Sigmoid colon (tissue), 7 donors: ENCODE data around the gene TMEM223. TPM values are rescaled to one million over a fixed set of nuclear protein-coding genes. Genes with fewer than 3 reads are reported as not detected.
A peak's percentile ranks its signal among the peaks of the same experiment; 100 is the strongest.
"Not testable (repeated sequence)": the region's sequence is repeated elsewhere in the genome, so short reads cannot be mapped to it uniquely, and the experiment has no call there.

ENCODE experiments used
- DNase-seq: peaks from one replicate; pipeline ENCODE4 v3.0.0-alpha.2; 2019
- H3K27ac ChIP-seq, 4 donors: fragments of 200-600 bp; sonication (generic); one replicate each; pipeline ENCODE4 v1.5.1; 2016 to 2019; ENCODE audit warnings: mild to moderate bottlenecking in 1 of 4
- H3K27me3 ChIP-seq, 3 donors: fragments of 200-600 bp; sonication (generic); one replicate each; pipeline ENCODE4 v1.5.1; 2019; ENCODE audit warnings: mild to moderate bottlenecking in 1 of 3
- H3K36me3 ChIP-seq, 4 donors: fragments of 200-600 bp; sonication (generic); one replicate each; pipeline ENCODE4 v1.5.1; 2016 to 2019
- H3K4me1 ChIP-seq, 4 donors: fragments of 200-600 bp; sonication (generic); one replicate each; pipeline ENCODE4 v1.5.1; 2017 to 2019
- H3K4me3 ChIP-seq, 4 donors: fragments of 200-600 bp; sonication (generic); one replicate each; pipeline ENCODE4 v1.5.1; 2017 to 2019; ENCODE audit warnings: mild to moderate bottlenecking in 2 of 4, moderate library complexity in 1 of 4
- H3K9me3 ChIP-seq, 4 donors: fragments of 200-600 bp in 3 of 4; sonication (generic) in 3 of 4; one replicate each; pipeline versions ENCODE4 v1.5.1 to v1.6.1; 2013 to 2019
- EP300 ChIP-seq, 4 donors: sonication (generic); formaldehyde crosslinking; IDR thresholded peaks; one replicate each; pipeline ENCODE4 v1.6.1; 2017; ENCODE audit warnings: antibody characterized with exemption in 4 of 4
- POLR2A ChIP-seq, 2 donors: fragments of 450-650 bp; IDR thresholded peaks; one replicate each; pipeline ENCODE4 v1.6.1; 2016; ENCODE audit warnings: antibody characterized with exemption in 2 of 2, mild to moderate bottlenecking in 2 of 2, moderate library complexity in 2 of 2
- POLR2AphosphoS5 ChIP-seq, 4 donors: sonication (generic); formaldehyde crosslinking; IDR thresholded peaks; one replicate each; pipeline ENCODE4 v1.6.1; 2017; ENCODE audit warnings: antibody characterized with exemption in 4 of 4
- WGBS, 2 donors: extraction: QIAGEN DNeasy Blood & Tissue Kit; methylation state at CpG; one replicate each; pipeline ENCODE4 v1.1.7; 2013; 5-methylcytosine and 5-hydroxymethylcytosine counted together
- intact Hi-C: fragments of 100-400 bp; cut with DNase I; formaldehyde crosslinking; loops from one replicate; pipeline ENCODE4 v1.15.1; 2023
- polyA plus RNA-seq, 3 donors: library from polyadenylated mRNA; stranded (reverse); fragments of 200-250 nt; gene quantifications; one replicate each; pipeline ENCODE4 v1.2.3, GENCODE V29; 2013
- total RNA-seq, 4 donors: library from RNA; depleted of rRNA; stranded (reverse); fragments of >200 nt; gene quantifications; one replicate each; pipeline ENCODE4 v1.1.0, GENCODE V29; 2016
- TF ChIP-seq, protein P1 (sequence below), 4 experiments: fragments of 450-650 bp in 3 of 4; fragments of 200-600 bp in 1 of 4; IDR thresholded peaks; one replicate each; pipeline ENCODE4 v1.5.1; 2016 to 2019; ENCODE audit warnings: antibody characterized with exemption in 4 of 4, mild to moderate bottlenecking in 3 of 4, moderate library complexity in 2 of 4
- donor health status: healthy with polysubstance abuse.
- donor health status: Bipolar disorder and iron deficiency.
- donor health status: healthy.

TMEM223 gene
- total and polyA plus RNA-seq, 7 donors: 9.0 to 30.9 (median 22.1) TPM

DNA sequence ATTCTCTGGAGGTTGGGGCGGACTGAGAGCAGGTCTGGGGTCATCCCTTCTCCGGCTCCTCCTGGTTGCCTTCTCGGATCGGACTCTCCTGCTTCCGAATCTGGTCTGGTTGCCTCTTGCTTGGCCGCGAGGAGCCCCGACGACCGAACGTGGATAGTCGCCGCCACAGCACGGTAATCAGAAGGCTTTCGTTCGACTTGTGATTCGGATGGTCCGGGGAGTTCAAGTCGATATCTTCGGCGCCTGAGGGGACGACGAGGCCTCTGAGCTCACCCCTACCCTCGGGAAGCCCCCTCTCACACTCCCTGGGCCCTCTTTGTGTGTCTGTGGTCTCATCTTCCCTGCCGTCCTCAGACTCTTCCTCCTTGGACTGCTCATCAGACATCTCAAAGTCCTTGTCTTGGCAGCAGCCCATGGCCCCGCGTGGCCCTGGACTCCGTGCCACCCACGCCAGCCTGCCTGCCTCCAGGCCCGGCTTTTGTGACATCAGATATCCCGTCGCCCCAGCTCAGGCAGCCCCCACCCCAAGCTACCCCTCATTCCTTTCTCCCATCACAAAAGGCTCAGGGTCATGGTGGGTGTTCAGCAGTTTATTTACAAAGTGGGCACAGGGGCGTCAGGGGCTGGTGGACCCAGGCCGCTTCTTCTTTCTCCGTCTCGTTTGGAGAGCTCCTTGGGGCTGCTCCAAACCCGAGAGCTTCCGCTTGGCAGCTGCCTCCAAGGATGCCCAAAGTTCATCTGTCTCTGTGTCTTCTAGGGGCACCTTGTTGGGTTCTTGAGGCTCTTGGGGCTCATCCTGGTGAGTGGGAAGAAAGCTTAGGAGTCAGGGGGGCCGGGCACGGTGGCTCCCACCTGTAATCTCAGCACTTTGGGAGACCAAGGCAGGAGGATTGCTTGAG, 40.8 kb upstream of the TMEM223 start, which contains the start of gene TEX54:
Gene TEX54 (minus strand): TSS at position 506 of the 899 bp plus-strand sequence.
- peaks cover 0 to 54% (median 45%) of the 10 kb centered on the region in 4 donors for H3K4me1 ChIP-seq
- H3K36me3 ChIP-seq: peaks cover 3 to 45% (median 12%) of the 10 kb centered on the region in 4 donors
- no peaks in the 10 kb centered on the region for H3K27me3 ChIP-seq
- intact Hi-C loops: loop anchor here (5.0 kb wide), 2 partner anchors 40 to 105 kb away; partner anchors contain the start of genes HNRNPUL2, TMEM223 and TTC9C
- H3K27ac ChIP-seq: peak within 1 kb of the TSS; percentile 95 to 99 (median 96)
- no peaks in the 10 kb centered on the region for H3K9me3 ChIP-seq
- DNase-seq: peak; percentile 75
- peak within 1 kb of the TSS; percentile 77 to 90 (median 84) for H3K4me3 ChIP-seq
- TF ChIP-seq POLR2A (IDR thresholded peaks at IDR 0.05) (no peak), POLR2AphosphoS5 (IDR thresholded peaks at IDR 0.05) (no peak), EP300 (IDR thresholded peaks at IDR 0.05) (no peak)
- TF ChIP-seq, protein P1, sequence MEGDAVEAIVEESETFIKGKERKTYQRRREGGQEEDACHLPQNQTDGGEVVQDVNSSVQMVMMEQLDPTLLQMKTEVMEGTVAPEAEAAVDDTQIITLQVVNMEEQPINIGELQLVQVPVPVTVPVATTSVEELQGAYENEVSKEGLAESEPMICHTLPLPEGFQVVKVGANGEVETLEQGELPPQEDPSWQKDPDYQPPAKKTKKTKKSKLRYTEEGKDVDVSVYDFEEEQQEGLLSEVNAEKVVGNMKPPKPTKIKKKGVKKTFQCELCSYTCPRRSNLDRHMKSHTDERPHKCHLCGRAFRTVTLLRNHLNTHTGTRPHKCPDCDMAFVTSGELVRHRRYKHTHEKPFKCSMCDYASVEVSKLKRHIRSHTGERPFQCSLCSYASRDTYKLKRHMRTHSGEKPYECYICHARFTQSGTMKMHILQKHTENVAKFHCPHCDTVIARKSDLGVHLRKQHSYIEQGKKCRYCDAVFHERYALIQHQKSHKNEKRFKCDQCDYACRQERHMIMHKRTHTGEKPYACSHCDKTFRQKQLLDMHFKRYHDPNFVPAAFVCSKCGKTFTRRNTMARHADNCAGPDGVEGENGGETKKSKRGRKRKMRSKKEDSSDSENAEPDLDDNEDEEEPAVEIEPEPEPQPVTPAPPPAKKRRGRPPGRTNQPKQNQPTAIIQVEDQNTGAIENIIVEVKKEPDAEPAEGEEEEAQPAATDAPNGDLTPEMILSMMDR (IDR thresholded peaks at IDR 0.05): no peak
- WGBS, 2 donors: 9 to 20% methylated on average over 40 of the region's 40 CpGs

DNA sequence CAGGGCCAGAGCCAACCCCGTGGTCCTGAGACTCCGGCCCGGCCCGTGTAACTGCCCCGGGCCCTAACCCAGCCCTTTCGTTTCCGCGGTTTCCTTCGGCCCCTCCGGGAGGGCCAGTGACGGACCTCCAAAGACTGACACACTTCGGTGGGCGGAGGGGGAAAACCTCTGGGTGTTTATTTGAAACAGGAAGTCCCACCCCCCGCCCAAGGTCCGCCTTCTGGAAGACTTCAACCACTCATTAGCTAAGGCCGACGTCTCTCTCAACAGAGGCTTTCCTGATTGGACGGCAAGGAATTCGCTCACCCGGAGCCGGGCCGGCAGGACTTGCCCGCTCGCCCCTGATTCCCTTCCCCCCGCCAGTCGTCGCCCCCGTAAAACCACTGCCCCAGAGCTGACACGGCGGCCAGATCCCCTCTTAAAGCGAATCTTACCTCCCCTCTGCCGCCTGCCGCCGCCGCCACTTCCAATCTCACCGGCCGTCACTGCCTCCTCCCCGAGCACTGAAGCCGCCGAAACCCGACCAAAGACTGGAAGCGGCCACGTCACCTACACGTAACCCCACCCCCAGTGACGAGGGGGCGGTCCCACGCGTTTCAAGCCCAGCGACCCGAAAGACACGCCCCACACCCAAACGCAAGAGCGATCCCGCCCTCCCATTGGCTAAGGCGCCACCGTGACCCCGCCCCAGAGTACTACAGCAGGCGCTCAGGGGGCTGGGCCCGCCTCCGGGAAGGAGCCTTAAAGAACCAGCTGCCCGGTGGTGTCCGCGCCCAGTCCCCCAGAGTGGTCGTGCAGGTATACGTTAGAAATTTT, 39.9 kb upstream of the TMEM223 start, which contains the start of gene STX5:
Gene STX5 (minus strand): TSS at position 532 of the 816 bp plus-strand sequence. CDS start 808 bp downstream, outside the sequence.
- H3K27ac ChIP-seq: peak within 1 kb of the TSS; percentile 95 to 99 (median 96)
- peaks cover 12 to 48% (median 20%) of the 10 kb centered on the region in 4 donors for H3K36me3 ChIP-seq
- peaks cover 0 to 51% (median 45%) of the 10 kb centered on the region in 4 donors for H3K4me1 ChIP-seq
- no peaks in the 10 kb centered on the region for H3K27me3 ChIP-seq
- TF ChIP-seq, protein P1 (IDR thresholded peaks at IDR 0.05): no peak
- TF ChIP-seq POLR2A (IDR thresholded peaks at IDR 0.05) (peak; percentile 87 to 90), POLR2AphosphoS5 (IDR thresholded peaks at IDR 0.05) (peak; percentile 94 to 98 (median 96)), EP300 (IDR thresholded peaks at IDR 0.05) (no peak)
- no peaks in the 10 kb centered on the region for H3K9me3 ChIP-seq
- WGBS, 2 donors: 0% methylated on average over 65 of the region's 65 CpGs
- H3K4me3 ChIP-seq: peak within 1 kb of the TSS; percentile 77 to 90 (median 84)
- intact Hi-C loops: loop anchor here (2.0 to 5.0 kb wide), 3 partner anchors 27 to 104 kb away; partner anchors contain the start of genes HNRNPUL2, NXF1, TMEM223 and TTC9C
- DNase-seq: peak; percentile 100

DNA sequence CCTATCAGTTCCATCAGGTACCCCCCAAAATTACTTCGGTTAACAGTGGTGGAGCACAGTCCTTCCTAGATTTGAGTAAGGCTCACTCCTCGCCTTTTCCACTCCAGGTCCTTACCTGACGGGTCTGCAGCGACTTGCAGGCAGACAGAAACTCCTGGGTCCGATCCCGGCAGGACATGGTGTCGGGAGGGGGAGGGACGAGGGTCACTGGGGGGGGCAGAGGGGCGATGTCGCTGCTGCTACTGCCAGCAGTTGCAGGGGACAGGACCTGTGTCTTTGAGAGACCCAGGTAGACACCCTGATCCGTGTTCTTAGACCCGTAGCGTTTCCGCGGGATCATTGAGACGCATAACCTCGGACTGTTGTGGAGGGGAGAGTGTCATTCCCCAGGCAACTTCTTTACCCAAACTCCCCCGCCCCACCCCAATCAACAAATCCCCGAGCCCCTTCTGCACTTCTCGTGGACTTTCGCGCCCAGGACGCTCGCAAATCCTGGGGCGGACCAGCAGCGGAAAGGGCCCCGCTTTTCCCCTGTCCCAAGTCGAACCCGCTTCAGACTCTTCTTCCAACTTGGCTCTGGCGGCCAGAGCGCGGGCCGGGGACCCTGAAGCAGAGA, 39.2 kb upstream of the TMEM223 start:
- H3K4me3 ChIP-seq: peak overlapping the region; percentile 77 to 90 (median 84)
- H3K27ac ChIP-seq: peak overlapping the region; percentile 95 to 99 (median 96)
- H3K4me1 ChIP-seq: peaks cover 0 to 51% (median 45%) of the 10 kb centered on the region in 4 donors
- H3K9me3 ChIP-seq: no peaks in the 10 kb centered on the region
- WGBS, 2 donors: 1% methylated on average over 33 of the region's 33 CpGs
- TF ChIP-seq, protein P1 (IDR thresholded peaks at IDR 0.05): no peak
- TF ChIP-seq POLR2AphosphoS5 (IDR thresholded peaks at IDR 0.05): no peak
- no peak for TF ChIP-seq EP300 (IDR thresholded peaks at IDR 0.05)
- TF ChIP-seq POLR2A (IDR thresholded peaks at IDR 0.05): no peak
- no peaks in the 10 kb centered on the region for H3K27me3 ChIP-seq
- peak; percentile 70 for DNase-seq
- H3K36me3 ChIP-seq: peaks cover 16 to 50% (median 27%) of the 10 kb centered on the region in 4 donors
- intact Hi-C loops: loop anchor here (2.0 to 5.0 kb wide), 3 partner anchors 26 to 104 kb away; partner anchors contain the start of genes HNRNPUL2, NXF1, TMEM223 and TTC9C

DNA sequence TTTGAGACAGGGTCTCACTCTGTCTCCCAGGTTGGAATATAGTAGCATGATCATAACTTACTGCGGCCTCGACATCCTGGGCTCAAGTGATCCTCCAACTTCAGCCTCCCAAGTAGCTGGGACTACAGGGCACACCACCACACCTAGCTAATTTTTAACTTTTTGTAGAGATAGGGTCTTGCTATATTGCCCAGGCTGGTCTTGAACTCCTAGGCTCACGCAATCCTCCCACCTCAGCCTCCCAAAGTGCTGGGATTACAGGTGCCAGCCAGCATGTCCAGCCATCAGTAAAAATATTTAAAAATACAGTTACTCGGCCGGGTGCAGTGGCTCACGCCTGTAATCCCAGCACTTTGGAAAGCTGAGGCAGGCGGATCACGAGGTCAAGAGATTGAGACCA, 36.3 kb upstream of the TMEM223 start:
- 96% methylated on average over 8 of the region's 8 CpGs for WGBS, 2 donors

More for the DNA sequence above, 36.3 kb upstream of the TMEM223 start:
- peaks cover 41 to 54% (median 48%) of the 10 kb centered on the region in 4 donors for H3K36me3 ChIP-seq
- peaks cover 0 to 38% (median 35%) of the 10 kb centered on the region in 4 donors for H3K4me1 ChIP-seq
- H3K9me3 ChIP-seq, H3K4me3 ChIP-seq, DNase-seq, H3K27ac ChIP-seq, intact Hi-C loops, H3K27me3 ChIP-seq: not testable (repeated sequence)
